ENCODE measurements around the gene PIK3C2G. TPM values are rescaled to one million over a fixed set of nuclear protein-coding genes. Genes with fewer than 3 reads are reported as not detected.
"Not testable (repeated sequence)": the region's sequence is repeated elsewhere in the genome, so short reads cannot be mapped to it uniquely, and the experiment has no call there.

PIK3C2G gene
- total RNA-seq, 2 experiments from 2014 or later = not detected

DNA sequence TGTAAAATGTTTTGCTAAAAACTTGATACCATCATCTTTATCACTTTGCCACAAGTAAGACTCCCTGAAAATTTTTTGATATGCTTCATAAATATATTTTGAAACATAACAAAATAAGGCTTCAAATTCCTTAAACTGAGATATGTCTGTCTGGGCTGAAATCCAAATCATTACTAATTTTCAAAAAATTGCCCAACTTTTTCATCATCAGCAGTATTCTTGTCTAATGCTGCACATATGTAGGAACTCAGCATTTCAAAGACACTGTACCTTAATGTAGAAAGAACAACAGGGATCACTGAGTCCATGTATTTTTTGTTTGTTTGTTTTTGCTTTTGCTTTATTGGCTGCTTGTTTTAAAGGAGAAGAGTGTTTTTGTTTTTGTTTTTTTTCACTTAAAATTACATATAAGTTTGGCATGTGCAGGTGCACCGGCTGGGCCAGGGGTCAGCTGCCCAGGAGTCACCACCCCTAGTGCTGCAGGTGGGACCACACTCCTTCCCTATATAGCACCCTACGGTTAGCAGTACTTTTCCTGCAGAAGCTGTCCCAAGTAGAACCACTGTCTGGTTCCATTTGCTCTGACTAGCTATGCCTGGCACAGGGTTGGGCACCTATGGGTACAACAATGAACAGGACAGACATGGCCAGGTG, 231.2 kb downstream of the PIK3C2G start:
- no peak for DNase-seq
- Mint-ChIP-seq H3K27ac (no peak overlapping the region), H3K9me3 (ENCODE audit: low read depth) (no peaks in the 10 kb centered on the region), H3K4me3 (no peak overlapping the region), H3K27me3 (no peaks in the 10 kb centered on the region), H3K4me1 (no peaks in the 10 kb centered on the region), H3K36me3 (ENCODE audit: low read depth) (no peaks in the 10 kb centered on the region)
- ATAC-seq = no peak
- intact Hi-C loops (cut with DNase I, micrococcal nuclease) = no loop called here
- ChIA-PET POLR2A (no interaction called here), CTCF (no interaction called here)

DNA sequence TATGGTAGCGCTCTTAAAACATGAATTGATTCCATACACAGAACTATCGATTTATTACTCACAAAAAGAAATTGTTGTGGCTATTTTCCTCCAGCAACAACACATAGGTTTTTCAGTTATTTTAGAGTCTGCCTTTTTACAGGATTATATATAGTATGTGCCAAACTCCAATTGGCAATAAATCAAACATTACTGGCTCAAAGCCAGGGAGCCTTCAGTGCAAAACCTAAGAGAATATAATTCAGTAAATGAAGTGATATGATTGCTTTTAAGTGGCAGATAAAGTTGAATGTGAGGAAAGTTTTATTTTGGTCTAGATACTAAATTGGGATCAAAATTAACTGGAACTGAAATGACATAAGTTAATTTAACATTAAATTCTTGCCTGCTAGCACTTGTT, 234.8 kb downstream of the PIK3C2G start:
- intact Hi-C loops (cut with DNase I, micrococcal nuclease) = no loop called here
- DNase-seq (no peak), ATAC-seq (no peak)
- H3K4me1 Mint-ChIP-seq = no peaks in the 10 kb centered on the region
- H3K9me3 Mint-ChIP-seq (ENCODE audit: low read depth) = no peaks in the 10 kb centered on the region
- ChIA-PET POLR2A (no interaction called here), CTCF (no interaction called here)
- H3K27me3 Mint-ChIP-seq = no peaks in the 10 kb centered on the region
- no peak overlapping the region for H3K27ac Mint-ChIP-seq
- no peak overlapping the region for H3K4me3 Mint-ChIP-seq
- no peaks in the 10 kb centered on the region for H3K36me3 Mint-ChIP-seq (ENCODE audit: low read depth)

DNA sequence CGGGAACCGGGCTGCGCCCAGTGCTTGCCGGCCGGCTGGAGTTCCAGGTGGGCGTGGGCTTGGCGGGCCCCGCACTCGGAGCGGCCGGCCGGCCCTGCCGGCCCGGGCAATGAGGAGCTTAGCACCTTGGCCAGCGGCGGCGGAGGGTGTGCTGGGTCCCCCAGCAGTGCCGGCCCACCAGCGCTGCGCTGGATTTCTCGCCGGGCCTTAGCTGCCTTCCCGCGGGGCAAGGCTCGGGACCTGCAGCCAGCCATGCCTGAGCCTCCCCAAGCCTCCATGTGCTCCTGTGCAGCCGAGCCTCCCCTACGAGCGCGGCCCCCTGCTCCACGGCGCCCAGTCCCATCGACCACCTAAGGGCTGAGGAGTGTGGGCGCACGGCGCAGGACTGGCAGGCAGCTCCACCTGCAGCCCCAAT, 238.8 kb downstream of the PIK3C2G start:
- CTCF ChIA-PET = not testable (repeated sequence)

DNA sequence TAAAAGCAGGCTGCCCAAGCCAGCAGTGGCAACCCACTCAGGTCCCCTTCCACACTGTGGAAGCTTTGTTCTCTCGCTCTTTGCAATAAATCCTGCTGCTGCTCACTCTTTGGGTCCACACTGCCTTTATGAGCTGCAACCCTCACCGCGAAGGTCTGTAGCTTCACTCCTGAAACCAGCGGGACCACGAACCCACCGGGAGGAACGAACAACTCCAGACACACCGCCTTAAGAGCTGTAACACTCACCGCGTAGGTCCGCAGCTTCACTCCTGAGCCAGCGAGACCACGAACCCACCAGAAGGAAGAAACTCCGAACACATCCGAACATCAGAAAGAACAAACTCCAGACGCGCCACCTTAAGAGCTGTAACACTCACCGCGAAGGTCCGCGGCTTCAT, 239.4 kb downstream of the PIK3C2G start:
- H3K36me3 Mint-ChIP-seq (ENCODE audit: low read depth); POLR2A ChIA-PET; H3K27me3 Mint-ChIP-seq: not testable (repeated sequence)

More for the DNA sequence above, 238.8 kb downstream of the PIK3C2G start:
- H3K4me1 Mint-ChIP-seq; intact Hi-C loops (cut with DNase I, micrococcal nuclease); DNase-seq; H3K4me3 Mint-ChIP-seq; POLR2A ChIA-PET; ATAC-seq; H3K9me3 Mint-ChIP-seq (ENCODE audit: low read depth); H3K36me3 Mint-ChIP-seq (ENCODE audit: low read depth); H3K27ac Mint-ChIP-seq; H3K27me3 Mint-ChIP-seq: not testable (repeated sequence)

DNA sequence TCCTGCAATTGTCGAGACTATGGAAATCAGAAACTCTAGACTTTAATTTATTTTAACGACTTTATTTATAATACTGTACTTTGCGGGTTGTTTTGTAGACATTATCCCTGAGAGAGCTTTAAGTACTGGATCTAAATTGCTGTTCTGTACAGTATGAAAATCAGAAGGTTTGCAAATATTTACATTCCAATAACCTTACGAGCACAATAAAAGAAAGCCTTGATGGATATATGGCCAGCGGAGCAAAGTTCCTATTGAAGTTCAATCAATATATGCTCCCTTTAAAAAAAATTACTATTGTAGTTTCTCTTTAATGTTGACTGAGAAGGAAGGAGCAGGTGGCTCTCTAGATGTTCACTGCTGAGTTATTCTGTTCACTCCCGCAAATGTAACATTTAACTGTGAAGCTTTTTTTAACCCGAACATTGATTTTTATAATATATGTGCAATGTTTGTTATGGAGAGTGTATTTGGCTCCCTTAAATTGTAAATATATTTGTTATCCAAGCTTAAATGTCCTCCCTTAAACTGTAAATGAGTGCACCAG, 241.2 kb downstream of the PIK3C2G start:
- Mint-ChIP-seq H3K36me3 (ENCODE audit: low read depth) (no peaks in the 10 kb centered on the region), H3K4me1 (no peaks in the 10 kb centered on the region), H3K27me3 (no peaks in the 10 kb centered on the region), H3K27ac (no peak overlapping the region), H3K4me3 (no peak overlapping the region), H3K9me3 (ENCODE audit: low read depth) (peaks cover 1% of the 10 kb centered on the region)
- ATAC-seq (no peak), DNase-seq (no peak)
- ChIA-PET CTCF (no interaction called here), POLR2A (no interaction called here)
- intact Hi-C loops (cut with DNase I, micrococcal nuclease) = no loop called here

More for the DNA sequence above, 239.4 kb downstream of the PIK3C2G start:
- DNase-seq; intact Hi-C loops (cut with DNase I, micrococcal nuclease); ATAC-seq; H3K4me3 Mint-ChIP-seq; H3K4me1 Mint-ChIP-seq; CTCF ChIA-PET; H3K27ac Mint-ChIP-seq; H3K9me3 Mint-ChIP-seq (ENCODE audit: low read depth): not testable (repeated sequence)

DNA sequence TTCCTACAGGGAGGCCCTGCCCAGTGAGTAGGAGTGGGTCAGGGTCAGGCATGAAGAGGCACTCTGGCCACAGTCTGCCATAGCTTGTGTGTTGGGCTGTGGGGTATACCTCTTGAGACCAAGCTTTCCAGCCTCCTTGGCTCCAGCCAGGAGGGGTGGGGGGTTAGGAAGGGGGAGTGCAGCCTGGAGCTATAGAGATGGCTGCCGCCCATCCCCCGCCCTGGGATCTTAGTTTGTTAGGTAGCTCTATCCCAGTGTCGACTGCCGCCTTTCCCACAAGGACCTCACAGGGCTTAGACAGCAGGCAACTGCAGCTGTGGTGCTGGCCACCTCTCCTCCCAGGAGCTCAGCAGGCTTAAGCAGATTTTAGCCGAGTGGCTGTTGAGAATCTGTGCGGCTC, 260.1 kb downstream of the PIK3C2G start:
- Mint-ChIP-seq H3K4me1 (no peaks in the 10 kb centered on the region), H3K4me3 (no peak overlapping the region), H3K36me3 (ENCODE audit: low read depth) (no peaks in the 10 kb centered on the region), H3K9me3 (ENCODE audit: low read depth) (peaks cover 17% of the 10 kb centered on the region), H3K27me3 (no peaks in the 10 kb centered on the region), H3K27ac (no peak overlapping the region)
- ATAC-seq (no peak), DNase-seq (no peak)
- POLR2A ChIA-PET = no interaction called here
- CTCF ChIA-PET = no interaction called here
- intact Hi-C loops (cut with DNase I, micrococcal nuclease) = no loop called here

DNA sequence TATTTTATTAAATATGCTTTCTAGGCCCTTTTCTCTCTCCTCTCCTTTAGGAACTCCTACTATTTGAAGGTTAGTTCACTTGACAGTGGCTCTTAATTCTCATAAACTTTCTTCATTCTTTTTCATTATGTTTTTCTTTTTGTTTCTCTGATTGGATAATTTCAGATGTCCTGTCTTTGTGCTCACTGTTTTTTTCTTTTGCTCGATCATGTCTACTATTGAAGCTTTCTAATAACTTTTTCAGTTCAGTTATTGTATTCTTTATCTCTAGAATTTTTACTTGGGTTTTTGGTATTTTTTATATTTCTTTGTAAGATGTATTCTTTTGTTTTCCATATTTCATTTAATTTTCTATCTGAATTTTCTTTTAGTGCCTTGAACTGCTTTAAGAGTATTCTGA, 261.5 kb downstream of the PIK3C2G start:
- Mint-ChIP-seq H3K9me3 (ENCODE audit: low read depth) (peaks cover 17% of the 10 kb centered on the region), H3K27me3 (no peaks in the 10 kb centered on the region), H3K27ac (no peak overlapping the region), H3K4me1 (no peaks in the 10 kb centered on the region), H3K36me3 (ENCODE audit: low read depth) (no peaks in the 10 kb centered on the region), H3K4me3 (no peak overlapping the region)
- CTCF ChIA-PET = no interaction called here
- POLR2A ChIA-PET = no interaction called here
- DNase-seq (no peak), ATAC-seq (no peak)
- intact Hi-C loops (cut with DNase I, micrococcal nuclease) = no loop called here

DNA sequence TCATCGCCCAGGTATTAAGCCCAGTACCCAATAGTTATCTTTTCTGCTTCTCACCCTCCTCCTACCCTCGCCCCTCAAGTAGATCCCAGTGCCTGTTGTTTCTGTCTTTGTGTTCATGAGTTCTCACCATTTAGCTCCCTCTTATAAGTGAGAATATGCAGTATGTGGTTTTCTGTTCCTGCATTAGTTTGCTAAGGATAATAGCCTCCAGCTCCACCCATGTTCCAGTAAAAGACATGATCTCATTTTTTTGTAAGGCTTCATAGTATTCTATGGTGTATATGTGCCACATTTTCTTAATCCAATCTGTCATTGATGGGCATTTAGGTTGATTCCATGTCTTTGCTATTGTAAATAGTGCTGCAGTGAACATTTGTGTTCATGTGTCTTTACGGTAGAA, 281.2 kb downstream of the PIK3C2G start:
- H3K4me3 Mint-ChIP-seq = not testable (repeated sequence)

DNA sequence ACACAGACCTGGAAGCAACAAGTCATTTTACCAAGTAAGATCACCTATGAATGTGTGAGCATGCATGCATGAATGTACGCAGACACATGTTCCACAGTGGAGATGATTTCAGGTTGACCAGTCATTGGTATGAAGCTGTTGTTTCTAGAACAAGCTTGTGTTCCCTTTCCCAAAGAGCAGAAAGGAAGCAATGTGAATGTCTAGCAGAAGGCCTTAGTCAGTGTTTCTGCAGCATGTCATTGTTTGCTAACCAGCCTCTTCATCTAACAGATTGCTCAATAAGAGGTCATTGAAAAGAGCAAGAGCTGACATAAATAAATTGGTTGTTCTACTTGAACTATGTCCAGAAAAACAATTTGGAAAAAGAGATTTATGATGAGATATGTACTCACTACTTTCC, 285.1 kb downstream of the PIK3C2G start:
- no peaks in the 10 kb centered on the region for H3K27me3 Mint-ChIP-seq
- ChIA-PET CTCF (no interaction called here), POLR2A (no interaction called here)
- H3K36me3 Mint-ChIP-seq (ENCODE audit: low read depth) = no peaks in the 10 kb centered on the region
- no peaks in the 10 kb centered on the region for H3K4me1 Mint-ChIP-seq
- no peak overlapping the region for H3K4me3 Mint-ChIP-seq
- peaks cover 2% of the 10 kb centered on the region for H3K9me3 Mint-ChIP-seq (ENCODE audit: low read depth)
- DNase-seq (no peak), ATAC-seq (no peak)
- no peak overlapping the region for H3K27ac Mint-ChIP-seq
- intact Hi-C loops (cut with DNase I, micrococcal nuclease) = no loop called here

More for the DNA sequence above, 281.2 kb downstream of the PIK3C2G start:
- H3K36me3 Mint-ChIP-seq (ENCODE audit: low read depth); CTCF ChIA-PET; ATAC-seq; POLR2A ChIA-PET; intact Hi-C loops (cut with DNase I, micrococcal nuclease); H3K9me3 Mint-ChIP-seq (ENCODE audit: low read depth); H3K4me1 Mint-ChIP-seq; H3K27me3 Mint-ChIP-seq; H3K27ac Mint-ChIP-seq; DNase-seq: not testable (repeated sequence)

DNA sequence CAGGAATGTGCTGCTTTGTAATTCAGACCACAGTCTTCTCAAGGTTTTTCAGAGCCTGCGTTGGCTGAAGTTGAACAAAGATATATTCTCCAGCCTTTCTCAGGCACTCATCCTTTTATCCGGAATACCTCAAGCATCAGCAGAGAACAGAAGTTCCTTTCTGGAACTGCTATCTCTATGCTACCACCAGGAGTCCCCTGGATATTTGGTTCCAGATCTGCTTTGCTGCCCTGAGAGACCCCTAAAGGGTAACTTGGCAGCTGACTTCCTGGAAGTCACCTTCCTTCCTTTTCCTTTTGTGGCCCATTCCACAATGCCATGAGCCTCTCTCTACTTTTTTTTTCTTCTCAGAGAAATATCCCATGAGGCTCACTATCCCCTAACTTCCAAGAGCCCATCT, 288.3 kb downstream of the PIK3C2G start:
- Mint-ChIP-seq H3K4me3 (no peak overlapping the region), H3K27me3 (no peaks in the 10 kb centered on the region), H3K36me3 (ENCODE audit: low read depth) (no peaks in the 10 kb centered on the region), H3K4me1 (no peaks in the 10 kb centered on the region), H3K9me3 (ENCODE audit: low read depth) (peaks cover 2% of the 10 kb centered on the region), H3K27ac (no peak overlapping the region)
- ATAC-seq (no peak), DNase-seq (no peak)
- ChIA-PET POLR2A (no interaction called here), CTCF (no interaction called here)
- intact Hi-C loops (cut with DNase I, micrococcal nuclease) = no loop called here

DNA sequence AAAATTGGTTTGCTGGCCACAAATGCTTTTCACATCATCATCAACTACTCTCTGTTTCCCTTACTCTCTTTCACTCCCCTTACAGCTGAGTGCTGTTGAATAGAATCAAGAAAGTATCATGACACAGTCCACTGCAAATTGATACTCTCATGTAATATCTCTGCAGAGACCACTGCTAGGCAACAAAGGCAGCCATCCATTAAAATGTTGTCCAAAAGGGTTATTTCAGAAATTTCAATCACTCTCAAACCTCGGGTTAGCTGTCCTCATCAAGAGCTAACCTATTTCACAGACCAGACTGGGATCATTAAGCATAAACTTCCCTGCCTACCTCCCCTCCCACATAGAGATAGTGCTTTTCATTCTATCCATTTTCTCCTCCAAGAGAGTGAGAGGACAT, 289.8 kb downstream of the PIK3C2G start:
- ATAC-seq (no peak), DNase-seq (no peak)
- Mint-ChIP-seq H3K4me3 (no peak overlapping the region), H3K9me3 (ENCODE audit: low read depth) (peaks cover 2% of the 10 kb centered on the region), H3K36me3 (ENCODE audit: low read depth) (no peaks in the 10 kb centered on the region), H3K27me3 (no peaks in the 10 kb centered on the region), H3K4me1 (no peaks in the 10 kb centered on the region), H3K27ac (no peak overlapping the region)
- intact Hi-C loops (cut with DNase I, micrococcal nuclease) = no loop called here
- POLR2A ChIA-PET = no interaction called here
- CTCF ChIA-PET = no interaction called here

DNA sequence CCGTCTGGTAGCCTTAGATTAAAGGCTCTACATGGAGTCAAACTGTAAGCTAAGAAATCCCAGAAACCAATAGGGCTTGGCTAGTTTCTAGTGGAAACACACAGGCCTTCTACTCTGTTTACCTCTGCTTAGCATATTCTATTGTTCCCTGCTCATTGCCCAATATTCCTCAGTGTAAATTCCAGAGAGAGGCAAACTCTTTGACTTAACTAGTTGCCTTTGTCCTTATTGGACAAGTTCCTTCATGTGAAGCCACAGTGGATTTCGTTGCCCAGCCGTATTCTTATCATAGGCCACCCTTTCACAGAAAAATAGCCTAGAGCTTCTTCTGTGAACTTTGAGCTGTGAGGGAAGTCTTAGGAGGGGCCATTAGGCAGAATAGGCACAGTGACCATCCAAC, 290.4 kb downstream of the PIK3C2G start:
- no peaks in the 10 kb centered on the region for H3K36me3 Mint-ChIP-seq (ENCODE audit: low read depth)
- no peak overlapping the region for H3K27ac Mint-ChIP-seq
- DNase-seq = no peak
- intact Hi-C loops (cut with DNase I, micrococcal nuclease) = no loop called here
- CTCF ChIA-PET = no interaction called here
- POLR2A ChIA-PET = no interaction called here
- no peak for ATAC-seq
- H3K4me3 Mint-ChIP-seq = no peak overlapping the region
- H3K4me1 Mint-ChIP-seq = no peaks in the 10 kb centered on the region
- H3K9me3 Mint-ChIP-seq (ENCODE audit: low read depth) = peaks cover 2% of the 10 kb centered on the region
- H3K27me3 Mint-ChIP-seq = no peaks in the 10 kb centered on the region

DNA sequence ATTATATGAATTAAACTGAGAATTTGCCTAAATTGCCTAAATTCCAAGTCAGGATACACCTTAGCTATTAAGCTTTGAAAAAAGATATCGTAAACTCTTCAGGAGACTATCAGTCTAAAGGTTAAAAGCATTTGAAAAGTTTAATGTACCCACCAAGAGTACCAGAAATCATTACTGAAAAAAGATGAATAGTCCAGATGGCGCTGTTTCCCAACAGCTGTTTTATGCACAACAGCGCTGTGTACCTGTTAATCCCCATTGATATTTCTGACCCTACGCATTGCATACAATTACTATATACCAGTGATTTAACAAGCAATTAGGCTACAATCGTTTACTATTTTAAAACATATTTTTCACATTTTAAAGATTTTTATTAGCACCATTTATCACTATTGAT, 291.5 kb downstream of the PIK3C2G start:
- ChIA-PET CTCF (no interaction called here), POLR2A (no interaction called here)
- Mint-ChIP-seq H3K4me1 (no peaks in the 10 kb centered on the region), H3K4me3 (no peak overlapping the region), H3K27ac (no peak overlapping the region), H3K36me3 (ENCODE audit: low read depth) (no peaks in the 10 kb centered on the region), H3K27me3 (no peaks in the 10 kb centered on the region), H3K9me3 (ENCODE audit: low read depth) (peaks cover 2% of the 10 kb centered on the region)
- intact Hi-C loops (cut with DNase I, micrococcal nuclease) = no loop called here
- no peak for ATAC-seq
- DNase-seq = no peak

Data from activated CD4-positive, alpha-beta T cell treated with anti-CD3 and anti-CD28 coated beads for 36 hours (primary cell).